Activated naive CD4-positive, alpha-beta T cell treated with anti-CD3 and anti-CD28 coated beads, Interleukin-2, amount 50 U/mL, for 24 hours (primary cell): ENCODE results near the gene SHC1.
A peak's percentile ranks its signal among the peaks of the same experiment; 100 is the strongest.

Source experiments
- H3K27ac Mint-ChIP-seq: one replicate; pipeline ENCODE4 v1.8.0; 2021; ENCODE audit warnings: mild to moderate bottlenecking, mixed read lengths
- H3K27me3 Mint-ChIP-seq: one replicate; pipeline ENCODE4 v1.8.0; 2021; ENCODE audit warnings: mixed read lengths
- H3K36me3 Mint-ChIP-seq: one replicate; pipeline ENCODE4 v1.8.0; 2021; ENCODE audit warnings: mixed read lengths
- H3K4me1 Mint-ChIP-seq: one replicate; pipeline ENCODE4 v1.8.0; 2021; ENCODE audit warnings: mixed read lengths
- H3K4me3 Mint-ChIP-seq: one replicate; pipeline ENCODE4 v1.8.0; 2021; ENCODE audit warnings: mild to moderate bottlenecking, mixed read lengths
- H3K9me3 Mint-ChIP-seq: one replicate; pipeline ENCODE4 v1.8.0; 2021; ENCODE audit warnings: mixed read lengths

SHC1 gene

GRCh38 chr1:155011437-155012025, 41.0 kb upstream of the SHC1 start:
- Mint-ChIP-seq H3K4me3 (peak overlapping the region; percentile 94), H3K27ac (peak overlapping the region; percentile 94), H3K4me1 (peaks cover 69% of the 10 kb centered on the region), H3K9me3 (no peaks in the 10 kb centered on the region), H3K36me3 (peaks cover 2% of the 10 kb centered on the region), H3K27me3 (no peaks in the 10 kb centered on the region)

- peak overlapping the region; percentile 94 for H3K4me3 Mint-ChIP-seq
- no peaks in the 10 kb centered on the region for H3K9me3 Mint-ChIP-seq
- H3K27ac Mint-ChIP-seq, result peak overlapping the region; percentile 76
- H3K36me3 Mint-ChIP-seq, result peaks cover 2% of the 10 kb centered on the region
- peaks cover 69% of the 10 kb centered on the region for H3K4me1 Mint-ChIP-seq
- H3K27me3 Mint-ChIP-seq, result no peaks in the 10 kb centered on the region
Observed at GRCh38 chr1:155011004-155011416, 40.5 kb upstream of the SHC1 start.

GRCh38 chr1:155010211-155010918, 39.8 kb upstream of the SHC1 start:
- H3K9me3 Mint-ChIP-seq, result no peaks in the 10 kb centered on the region
- H3K27ac Mint-ChIP-seq, result peak overlapping the region; percentile 97
- no peaks in the 10 kb centered on the region for H3K36me3 Mint-ChIP-seq
- H3K27me3 Mint-ChIP-seq, result no peaks in the 10 kb centered on the region
- peak overlapping the region; percentile 94 for H3K4me3 Mint-ChIP-seq
- H3K4me1 Mint-ChIP-seq, result peaks cover 69% of the 10 kb centered on the region

DNA sequence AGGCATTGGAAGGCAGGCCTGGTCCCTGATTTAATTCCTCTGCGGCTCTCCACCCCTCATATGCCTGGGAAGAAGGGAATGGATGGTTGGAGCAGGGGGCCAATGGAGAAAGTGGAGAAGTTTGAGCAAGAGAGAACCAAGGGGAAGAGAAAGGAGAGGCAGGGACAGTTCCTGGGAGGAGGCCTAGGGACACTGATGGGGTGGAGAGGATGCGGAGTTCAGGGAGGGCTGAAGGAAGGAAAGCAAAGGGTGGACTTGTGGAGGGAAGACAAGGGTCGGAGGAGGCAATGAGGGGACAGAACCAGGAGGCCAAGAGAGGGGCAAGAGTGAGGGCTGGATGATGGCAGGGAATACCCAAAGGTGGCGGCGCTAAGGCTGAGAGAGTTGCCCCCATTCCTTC, 39.2 kb upstream of the SHC1 start:
- Mint-ChIP-seq H3K27me3 (no peaks in the 10 kb centered on the region), H3K4me3 (peak overlapping the region; percentile 94), H3K4me1 (peaks cover 71% of the 10 kb centered on the region), H3K27ac (peak overlapping the region; percentile 97), H3K9me3 (no peaks in the 10 kb centered on the region), H3K36me3 (no peaks in the 10 kb centered on the region)

- H3K27ac Mint-ChIP-seq, result peak overlapping the region; percentile 97
- peaks cover 71% of the 10 kb centered on the region for H3K4me1 Mint-ChIP-seq
- no peaks in the 10 kb centered on the region for H3K36me3 Mint-ChIP-seq
- H3K4me3 Mint-ChIP-seq, result peak overlapping the region; percentile 94
- H3K27me3 Mint-ChIP-seq, result no peaks in the 10 kb centered on the region
- no peaks in the 10 kb centered on the region for H3K9me3 Mint-ChIP-seq
Observed at GRCh38 chr1:155009221-155009711, 38.7 kb upstream of the SHC1 start.

GRCh38 chr1:155008015-155008941, 37.7 kb upstream of the SHC1 start:
- H3K36me3 Mint-ChIP-seq, result no peaks in the 10 kb centered on the region
- H3K27me3 Mint-ChIP-seq, result no peaks in the 10 kb centered on the region
- peak overlapping the region; percentile 94 for H3K4me3 Mint-ChIP-seq
- H3K4me1 Mint-ChIP-seq, result peaks cover 68% of the 10 kb centered on the region
- H3K9me3 Mint-ChIP-seq, result no peaks in the 10 kb centered on the region
- H3K27ac Mint-ChIP-seq, result peak overlapping the region; percentile 96

- Mint-ChIP-seq H3K27ac (peak overlapping the region; percentile 92), H3K4me3 (no peak overlapping the region)
Observed at GRCh38 chr1:155007251-155007828, 36.8 kb upstream of the SHC1 start.

DNA sequence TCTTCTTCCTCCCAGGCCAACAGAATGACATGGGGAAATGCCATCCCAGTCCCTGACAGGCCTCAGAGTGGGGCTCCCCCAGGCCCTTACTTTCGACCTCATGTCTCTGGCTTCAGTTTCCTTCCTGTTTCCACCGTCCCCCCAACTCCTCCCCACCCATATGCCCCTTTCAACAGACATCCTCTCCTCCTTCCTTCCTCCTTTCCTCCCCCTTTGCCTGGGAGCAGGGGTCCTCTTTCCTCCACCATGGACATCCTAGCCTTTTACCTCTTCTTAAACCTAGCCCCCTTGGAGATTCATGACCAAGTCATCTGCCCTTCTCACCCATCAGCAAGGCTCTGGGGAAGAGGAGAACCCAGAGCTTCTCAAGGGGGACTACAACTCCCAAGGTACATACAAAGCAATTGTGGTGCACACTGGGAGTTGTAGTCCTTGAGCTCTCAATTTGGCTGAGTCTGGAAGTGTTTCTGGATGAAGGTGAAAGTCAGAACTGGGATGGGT, 36.1 kb upstream of the SHC1 start:
- H3K9me3 Mint-ChIP-seq, result no peaks in the 10 kb centered on the region
- peaks cover 54% of the 10 kb centered on the region for H3K4me1 Mint-ChIP-seq
- H3K4me3 Mint-ChIP-seq, result peak overlapping the region; percentile 56
- H3K27ac Mint-ChIP-seq, result peak overlapping the region; percentile 92
- no peaks in the 10 kb centered on the region for H3K27me3 Mint-ChIP-seq
- no peaks in the 10 kb centered on the region for H3K36me3 Mint-ChIP-seq

More at GRCh38 chr1:155007251-155007828, 36.8 kb upstream of the SHC1 start:
- Mint-ChIP-seq H3K36me3 (no peaks in the 10 kb centered on the region), H3K9me3 (no peaks in the 10 kb centered on the region), H3K27me3 (no peaks in the 10 kb centered on the region), H3K4me1 (peaks cover 59% of the 10 kb centered on the region)

- H3K27me3 Mint-ChIP-seq, result no peaks in the 10 kb centered on the region
- no peak overlapping the region for H3K4me3 Mint-ChIP-seq
- H3K4me1 Mint-ChIP-seq, result peaks cover 49% of the 10 kb centered on the region
- peak overlapping the region; percentile 92 for H3K27ac Mint-ChIP-seq
- no peaks in the 10 kb centered on the region for H3K36me3 Mint-ChIP-seq
- H3K9me3 Mint-ChIP-seq, result no peaks in the 10 kb centered on the region
Observed at GRCh38 chr1:155005076-155006011, 34.8 kb upstream of the SHC1 start.

DNA sequence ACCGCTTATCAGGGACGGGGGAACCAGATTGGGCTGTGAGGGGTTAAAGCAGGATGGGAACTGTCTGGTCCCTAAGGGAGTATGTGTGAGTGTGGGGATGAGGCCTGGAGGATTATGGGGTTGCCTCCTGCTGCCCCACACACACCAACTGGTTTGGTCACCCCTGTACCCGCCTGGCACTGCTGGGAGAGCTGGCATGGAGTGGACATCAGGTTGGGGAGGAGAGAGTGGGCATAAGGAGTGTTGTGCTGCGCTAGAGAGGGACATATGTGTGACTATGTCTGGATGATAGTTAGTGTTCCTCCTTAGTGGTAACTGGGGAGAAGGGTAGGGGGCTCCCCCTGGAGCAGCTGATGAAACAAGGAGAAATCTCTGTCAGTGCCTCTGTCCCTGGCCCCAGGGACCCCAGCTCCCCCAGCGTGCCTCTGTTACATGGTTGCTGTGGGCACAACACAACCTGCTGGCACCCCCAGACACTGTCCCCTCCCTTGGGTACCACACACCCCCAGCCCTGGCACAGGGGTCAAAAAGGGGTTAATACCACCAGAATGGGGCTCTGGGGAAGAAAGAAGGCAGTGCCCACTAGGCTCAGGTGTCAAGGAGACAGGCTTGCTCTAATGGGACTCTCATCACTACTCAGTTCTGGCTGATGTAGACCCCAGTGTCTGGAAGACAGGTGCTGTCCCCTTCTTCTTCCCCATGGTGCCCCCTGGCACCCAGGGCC, 34.0 kb upstream of the SHC1 start:
- Mint-ChIP-seq H3K36me3 (no peaks in the 10 kb centered on the region), H3K27me3 (no peaks in the 10 kb centered on the region), H3K4me1 (peaks cover 50% of the 10 kb centered on the region), H3K27ac (peak overlapping the region; percentile 85), H3K9me3 (no peaks in the 10 kb centered on the region), H3K4me3 (peak overlapping the region; percentile 82)

GRCh38 chr1:155003766-155004351, 33.3 kb upstream of the SHC1 start:
- Mint-ChIP-seq H3K36me3 (no peaks in the 10 kb centered on the region), H3K9me3 (no peaks in the 10 kb centered on the region), H3K4me1 (peaks cover 53% of the 10 kb centered on the region), H3K27ac (peak overlapping the region; percentile 90), H3K27me3 (no peaks in the 10 kb centered on the region), H3K4me3 (peak overlapping the region; percentile 95)

DNA sequence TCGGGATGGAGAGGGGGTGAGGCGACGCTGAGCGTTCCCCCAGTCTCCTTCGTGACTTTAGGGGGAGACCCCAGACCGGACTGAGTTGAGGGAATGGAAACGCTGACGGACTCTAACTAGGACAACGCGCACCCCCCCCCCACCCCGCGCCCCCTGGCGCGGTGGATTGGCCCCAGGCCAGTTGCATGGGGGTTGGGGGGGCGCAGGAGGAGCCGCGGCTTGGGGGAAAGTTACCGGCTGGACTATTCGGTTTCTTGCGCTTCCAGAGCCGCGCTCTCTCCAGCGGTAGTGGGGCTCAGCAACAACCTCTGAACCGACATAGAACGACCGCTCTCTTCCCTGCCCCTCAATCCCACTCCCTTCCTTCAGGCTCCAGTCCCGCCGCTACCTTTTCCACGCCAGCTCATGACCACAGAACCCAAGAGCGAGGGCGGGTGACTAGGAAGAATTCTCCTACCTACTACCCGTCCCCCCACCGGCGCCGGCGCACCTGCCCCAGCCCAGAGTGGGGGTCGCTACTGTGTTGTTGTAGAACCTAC, 32.7 kb upstream of the SHC1 start:
- H3K27me3 Mint-ChIP-seq, result no peaks in the 10 kb centered on the region
- H3K36me3 Mint-ChIP-seq, result no peaks in the 10 kb centered on the region
- H3K4me1 Mint-ChIP-seq, result peaks cover 53% of the 10 kb centered on the region
- peak overlapping the region; percentile 95 for H3K4me3 Mint-ChIP-seq
- no peaks in the 10 kb centered on the region for H3K9me3 Mint-ChIP-seq
- H3K27ac Mint-ChIP-seq, result peak overlapping the region; percentile 90

DNA sequence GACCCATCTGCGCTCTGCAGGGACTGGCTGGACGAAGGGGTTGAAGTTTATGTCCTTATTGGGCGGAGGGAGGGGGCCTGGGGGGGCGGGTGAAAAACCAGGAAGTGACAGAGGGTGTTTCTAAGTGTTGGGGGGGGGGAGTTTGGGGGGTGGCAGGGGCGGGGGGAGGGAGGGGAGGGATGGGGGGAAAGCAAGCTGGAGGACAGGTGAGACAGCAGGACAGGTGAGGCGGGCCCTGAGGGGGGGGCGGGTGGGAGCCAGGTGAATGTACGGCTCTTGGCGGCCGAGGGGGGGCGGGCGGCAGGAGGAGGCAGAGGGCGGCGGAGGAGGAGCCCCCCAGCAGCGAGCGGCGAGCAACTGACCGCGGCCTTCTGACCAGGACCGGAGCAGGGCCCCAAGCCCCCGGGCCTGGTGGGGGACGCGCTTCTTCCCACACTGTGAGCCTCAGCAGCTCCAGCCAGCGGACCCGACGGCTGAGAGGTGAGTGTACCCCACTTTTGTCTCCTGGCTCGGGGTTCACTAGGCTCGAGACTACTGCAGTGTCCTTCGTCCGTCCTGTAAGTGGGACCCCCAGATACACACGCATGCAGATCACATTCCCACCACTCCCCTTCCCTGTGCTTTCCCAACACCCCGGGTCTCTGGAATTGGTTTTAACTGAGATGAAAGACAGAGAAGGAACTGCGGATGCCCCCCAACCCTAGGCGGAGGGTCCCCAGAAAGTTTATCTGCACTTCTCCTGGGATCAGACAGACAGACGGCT, 32.1 kb upstream of the SHC1 start, which contains the start of gene ZBTB7B:
Gene ZBTB7B, plus strand, starts transcription at position 339 of the 763 bp plus-strand sequence. CDS start 11,859 bp downstream, outside the sequence.
- Mint-ChIP-seq H3K27me3 (no peaks in the 10 kb centered on the region), H3K4me1 (peaks cover 55% of the 10 kb centered on the region), H3K36me3 (no peaks in the 10 kb centered on the region), H3K27ac (peak within 1 kb of the TSS; percentile 90), H3K9me3 (no peaks in the 10 kb centered on the region), H3K4me3 (peak within 1 kb of the TSS; percentile 95)
